Fibroblast of villous mesenchyme (primary cell): ENCODE measurements around the gene CD200. TPM values are rescaled to one million over a fixed set of nuclear protein-coding genes. Genes with fewer than 3 reads are reported as not detected.

ENCODE experiments used
- DNase-seq: peaks from one replicate; pipeline ENCODE4 v3.0.0-alpha.2; 2010; ENCODE audit warnings: low read depth
- H3K4me3 ChIP-seq: 2 replicates; pipeline ENCODE4 v1.5.1; 2011; ENCODE audit warnings: low read depth, mild to moderate bottlenecking, low read length
- total RNA-seq: library from RNA; depleted of rRNA; stranded (reverse); fragments of >200 nt; gene quantifications from 2 replicates; pipeline ENCODE4 v1.2.3, GENCODE V29; 2012
- TF ChIP-seq, protein P1 (sequence below): IDR thresholded peaks from 2 replicates; pipeline ENCODE4 v1.5.1; 2012; ENCODE audit warnings: low read depth, mild to moderate bottlenecking, low read length; ENCODE audit not compliant: insufficient read depth

The CD200 gene
- total RNA-seq, 1 donor: 1.3 TPM

DNA sequence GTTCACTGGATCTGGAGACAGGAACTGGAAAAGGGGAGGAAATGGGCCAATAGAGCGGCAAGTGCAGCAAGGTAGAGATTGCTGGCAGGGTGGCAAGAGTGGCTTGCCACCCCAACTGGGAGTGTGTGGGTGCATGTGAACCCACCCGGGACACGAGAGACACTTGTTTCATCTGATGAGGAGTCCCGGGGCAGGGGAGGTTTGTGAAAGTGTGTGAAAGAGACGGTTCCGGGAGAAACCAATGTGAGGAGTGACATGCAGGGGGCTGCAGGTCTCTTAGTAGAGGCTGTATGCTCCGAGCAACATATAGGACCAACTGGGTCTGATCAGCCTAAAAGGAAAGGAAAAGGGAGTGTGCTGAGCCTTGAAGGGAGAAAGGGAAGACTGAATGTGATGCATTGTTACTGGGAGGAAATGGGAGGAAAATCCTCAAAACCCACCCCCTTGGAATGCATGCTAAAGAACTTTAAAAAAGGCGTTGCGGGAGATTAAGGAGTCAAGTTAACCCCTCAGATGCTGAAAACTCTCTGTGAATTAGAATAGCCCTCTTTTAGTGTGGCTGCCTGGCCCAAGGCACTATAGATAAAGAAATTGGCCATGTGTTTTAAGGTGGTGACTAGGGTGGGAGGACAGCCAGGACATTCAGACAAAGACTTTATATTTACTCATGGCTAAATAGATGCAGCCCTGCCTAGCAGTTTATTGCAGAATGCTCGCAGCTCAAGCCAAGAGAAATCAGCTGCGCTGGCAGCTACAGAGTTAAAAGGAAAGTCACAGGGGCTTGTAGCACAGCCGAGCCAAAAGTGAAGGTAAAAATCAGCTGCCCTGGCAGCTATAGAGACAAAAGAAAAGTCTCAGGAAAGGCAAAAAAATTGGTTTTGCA lies 29.8 kb upstream of the CD200 start:
- H3K4me3 ChIP-seq: peak overlapping the region; percentile 57
- TF ChIP-seq, protein P1, sequence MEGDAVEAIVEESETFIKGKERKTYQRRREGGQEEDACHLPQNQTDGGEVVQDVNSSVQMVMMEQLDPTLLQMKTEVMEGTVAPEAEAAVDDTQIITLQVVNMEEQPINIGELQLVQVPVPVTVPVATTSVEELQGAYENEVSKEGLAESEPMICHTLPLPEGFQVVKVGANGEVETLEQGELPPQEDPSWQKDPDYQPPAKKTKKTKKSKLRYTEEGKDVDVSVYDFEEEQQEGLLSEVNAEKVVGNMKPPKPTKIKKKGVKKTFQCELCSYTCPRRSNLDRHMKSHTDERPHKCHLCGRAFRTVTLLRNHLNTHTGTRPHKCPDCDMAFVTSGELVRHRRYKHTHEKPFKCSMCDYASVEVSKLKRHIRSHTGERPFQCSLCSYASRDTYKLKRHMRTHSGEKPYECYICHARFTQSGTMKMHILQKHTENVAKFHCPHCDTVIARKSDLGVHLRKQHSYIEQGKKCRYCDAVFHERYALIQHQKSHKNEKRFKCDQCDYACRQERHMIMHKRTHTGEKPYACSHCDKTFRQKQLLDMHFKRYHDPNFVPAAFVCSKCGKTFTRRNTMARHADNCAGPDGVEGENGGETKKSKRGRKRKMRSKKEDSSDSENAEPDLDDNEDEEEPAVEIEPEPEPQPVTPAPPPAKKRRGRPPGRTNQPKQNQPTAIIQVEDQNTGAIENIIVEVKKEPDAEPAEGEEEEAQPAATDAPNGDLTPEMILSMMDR: no peak
- DNase-seq: peak; percentile 7

DNA sequence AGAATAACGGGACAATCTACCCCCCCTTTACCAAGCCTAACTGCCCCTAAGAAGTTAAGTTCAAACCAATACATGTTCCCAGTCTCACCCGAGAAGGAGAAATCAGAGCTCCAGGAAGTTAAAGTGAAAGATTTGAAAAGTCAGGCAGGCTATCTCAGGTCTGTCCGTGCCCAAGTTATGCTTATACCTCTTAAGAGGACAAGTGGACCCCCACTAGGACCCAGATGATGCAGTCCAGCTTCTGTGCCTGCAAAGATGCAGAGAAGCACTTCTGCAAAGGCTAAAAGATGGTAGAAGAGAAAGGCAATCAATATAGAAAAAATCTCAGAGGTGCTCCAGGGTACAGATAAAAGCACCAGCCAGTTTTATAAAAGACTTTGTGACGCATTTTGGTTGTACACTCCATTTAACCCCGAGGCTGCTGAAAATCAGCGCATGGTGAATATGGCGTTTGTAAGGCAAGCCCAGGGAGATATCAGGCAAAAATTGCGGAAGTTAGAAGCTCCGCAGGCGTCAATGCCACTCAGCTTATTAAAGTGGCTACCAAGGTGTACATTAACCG lies 29.1 kb upstream of the CD200 start:
- peak overlapping the region; percentile 57 for H3K4me3 ChIP-seq
- DNase-seq: peak; percentile 13
- TF ChIP-seq, protein P1: no peak

DNA sequence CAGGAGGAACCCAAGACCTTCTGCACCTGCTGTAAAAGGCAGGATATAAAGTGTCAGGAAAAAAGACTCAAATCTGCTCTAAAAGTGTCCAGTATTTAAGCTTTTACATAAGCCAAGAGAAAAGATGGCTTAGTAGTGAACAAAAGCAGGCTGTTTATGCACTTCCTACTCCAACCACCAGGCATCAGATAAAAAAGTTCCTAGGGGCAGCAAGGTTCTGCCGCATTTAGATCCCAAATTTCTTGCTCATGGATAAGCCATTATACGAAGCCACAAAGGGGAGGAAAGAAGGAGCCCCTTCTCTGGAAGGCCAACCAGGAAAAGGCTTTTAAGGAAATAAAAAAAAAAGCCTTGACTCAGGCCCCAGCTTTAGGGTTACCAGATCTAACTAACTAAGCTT lies 28.3 kb upstream of the CD200 start:
- no peak overlapping the region for H3K4me3 ChIP-seq
- DNase-seq: no peak
- TF ChIP-seq, protein P1: peak; percentile 37

DNA sequence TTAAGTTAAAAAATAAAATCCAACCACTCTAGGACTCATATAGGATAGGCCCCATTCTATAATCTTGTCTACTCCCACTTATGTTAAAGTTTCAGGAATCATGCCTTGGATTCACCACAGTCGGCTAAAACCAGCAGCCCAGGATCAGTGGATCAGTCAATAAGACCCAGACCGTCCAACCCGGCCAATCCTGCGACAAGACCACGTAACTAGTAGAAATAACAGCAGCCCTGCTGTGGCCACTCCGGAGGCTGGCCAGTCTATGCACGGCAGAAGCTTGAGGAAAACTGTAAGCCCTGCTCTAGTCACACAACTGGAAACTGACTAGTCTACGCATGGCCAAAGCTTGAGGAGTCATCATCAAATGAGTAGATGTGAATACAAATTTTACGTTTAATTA lies 26.1 kb upstream of the CD200 start:
- TF ChIP-seq, protein P1: no peak
- no peak for DNase-seq
- H3K4me3 ChIP-seq: no peak overlapping the region

DNA sequence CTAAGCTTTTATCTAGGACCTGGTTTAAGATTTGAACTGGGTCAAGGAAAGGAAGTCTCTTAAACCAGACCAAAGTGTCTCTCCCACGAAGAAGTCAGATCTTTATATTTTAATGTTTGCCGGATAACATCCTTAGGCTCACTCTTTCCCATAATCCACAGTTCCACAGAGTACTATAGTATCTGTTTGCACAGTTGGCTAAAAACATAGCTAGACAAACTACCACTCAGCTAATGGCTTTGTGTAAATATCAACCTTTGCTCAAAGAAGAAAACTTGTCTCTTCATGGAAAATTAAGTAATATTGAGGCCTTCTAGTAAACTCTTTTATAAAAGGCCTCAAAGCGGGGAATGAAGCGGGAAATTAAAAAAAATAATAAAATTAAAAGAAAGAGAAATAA lies 25.4 kb upstream of the CD200 start:
- H3K4me3 ChIP-seq: no peak overlapping the region
- TF ChIP-seq, protein P1: no peak
- no peak for DNase-seq

DNA sequence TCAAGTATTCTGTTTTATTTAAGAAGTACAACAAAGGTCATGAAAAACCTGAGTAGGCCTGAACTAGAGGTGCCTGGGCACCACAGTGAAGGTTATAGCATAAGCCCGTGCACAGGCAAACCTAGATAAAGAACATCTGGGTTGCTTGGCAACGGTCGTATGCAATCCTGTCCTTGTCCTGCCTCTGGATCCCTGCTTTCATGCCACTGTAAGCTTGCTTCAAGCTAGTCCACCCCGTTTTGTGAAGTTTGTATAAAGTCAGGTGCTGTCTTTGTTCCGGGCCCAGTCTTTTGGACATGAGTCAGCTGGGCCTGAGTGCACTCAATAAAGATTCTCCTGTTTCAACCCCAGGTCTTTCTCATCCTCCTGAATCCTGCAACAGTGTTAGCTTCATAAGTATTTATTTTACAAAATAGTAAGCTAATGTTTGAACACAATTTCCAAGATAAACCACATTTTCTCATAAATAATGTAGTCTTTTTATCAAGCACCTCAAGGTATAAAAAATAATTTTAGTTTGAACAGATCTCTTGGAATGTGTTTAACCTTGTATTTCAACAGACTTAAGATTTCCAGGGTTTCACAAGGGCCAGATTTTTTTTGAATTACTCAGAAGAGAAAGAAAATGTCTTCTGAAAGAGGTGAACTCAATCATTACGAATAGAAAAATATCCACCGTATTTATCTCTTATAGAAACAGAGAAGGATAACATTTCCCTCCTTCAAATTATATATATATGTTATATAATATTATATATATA lies 24.6 kb upstream of the CD200 start:
- peak; percentile 72 for DNase-seq
- TF ChIP-seq, protein P1: no peak
- H3K4me3 ChIP-seq: no peak overlapping the region
